GM21515 (cell line): ENCODE measurements around the gene ADD3.

Source experiments
- ATAC-seq: cut with Tn5 transposase; IDR thresholded peaks from one replicate; pipeline ENCODE4 v1.9.1; 2021; ENCODE audit not compliant: unreplicated experiment

The ADD3 gene

DNA sequence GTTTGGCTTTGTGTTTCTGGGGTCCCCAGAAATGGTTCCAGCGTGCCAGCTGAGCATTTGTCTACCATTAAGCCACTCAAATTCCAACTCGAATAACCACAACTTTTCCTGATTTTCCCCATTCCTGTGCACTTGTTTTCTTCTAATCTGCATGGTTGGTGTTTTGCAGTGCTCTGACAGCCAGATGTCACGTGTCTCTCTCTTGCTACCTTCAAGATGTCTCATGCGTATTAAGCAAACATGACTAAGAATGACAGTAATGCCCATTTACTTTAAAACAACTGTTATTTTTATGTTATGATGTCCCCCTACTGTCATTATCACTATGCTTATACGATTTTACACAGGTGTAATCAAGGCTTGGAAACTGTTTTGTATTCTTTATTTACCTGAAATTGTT, 164.4 kb downstream of the ADD3 start:
- no peak for ATAC-seq

DNA sequence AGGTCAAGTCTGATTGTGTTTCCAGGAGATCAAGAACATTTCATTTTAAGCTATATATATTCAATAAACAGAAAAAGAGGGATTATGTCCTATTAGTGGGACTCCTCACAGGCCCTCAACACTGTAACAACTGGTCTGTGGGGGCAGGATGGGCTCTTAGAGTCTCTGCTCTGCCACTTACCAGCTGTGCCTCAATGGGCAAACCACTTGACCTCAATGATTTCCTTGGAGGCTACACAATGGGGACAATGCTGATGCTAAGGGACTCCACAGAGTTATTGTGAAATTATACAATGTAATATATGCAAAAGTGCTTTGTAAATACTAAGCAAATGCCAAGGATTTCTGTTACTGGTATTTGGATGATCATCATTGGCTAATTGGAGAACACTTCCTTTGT, 166.4 kb downstream of the ADD3 start:
- ATAC-seq = no peak

DNA sequence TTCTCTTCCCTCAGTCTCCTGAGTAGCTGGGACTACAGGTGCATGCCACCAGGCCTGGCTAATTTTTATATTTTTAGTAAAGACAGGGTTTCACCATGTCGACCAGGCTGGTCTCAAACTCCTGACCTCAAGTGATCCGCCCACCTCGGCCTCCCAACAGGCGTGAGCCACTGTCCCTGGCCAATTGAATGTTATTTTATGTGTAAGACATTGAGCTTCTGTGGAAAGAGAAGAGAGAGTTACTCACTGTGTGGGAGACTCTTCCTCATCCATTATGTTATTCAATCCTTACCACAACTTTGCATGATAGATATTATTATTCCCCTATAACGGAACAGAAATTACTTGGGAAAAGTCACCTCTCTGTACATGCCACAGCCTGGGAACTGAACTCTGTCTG, 167.0 kb downstream of the ADD3 start:
- no peak for ATAC-seq

DNA sequence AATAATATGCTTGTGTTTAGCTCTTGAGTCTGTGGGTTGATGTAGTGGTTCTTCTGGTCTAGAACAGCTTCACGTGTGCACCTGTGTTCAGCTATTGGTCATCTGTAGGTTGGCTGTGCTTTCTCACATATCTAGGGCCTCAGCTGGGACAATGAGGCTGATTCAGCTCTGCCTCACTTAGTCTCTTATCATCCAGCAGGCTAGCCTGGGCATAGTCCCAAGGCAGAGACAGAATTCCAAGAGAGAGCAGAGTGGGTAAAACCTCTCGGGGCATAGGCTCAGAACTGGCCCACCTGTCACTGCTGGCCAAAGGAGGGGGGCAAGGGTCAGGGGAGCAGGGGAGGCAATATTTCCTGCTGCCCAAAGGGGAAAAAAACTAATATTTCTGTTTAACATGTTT, 167.6 kb downstream of the ADD3 start:
- no peak for ATAC-seq

DNA sequence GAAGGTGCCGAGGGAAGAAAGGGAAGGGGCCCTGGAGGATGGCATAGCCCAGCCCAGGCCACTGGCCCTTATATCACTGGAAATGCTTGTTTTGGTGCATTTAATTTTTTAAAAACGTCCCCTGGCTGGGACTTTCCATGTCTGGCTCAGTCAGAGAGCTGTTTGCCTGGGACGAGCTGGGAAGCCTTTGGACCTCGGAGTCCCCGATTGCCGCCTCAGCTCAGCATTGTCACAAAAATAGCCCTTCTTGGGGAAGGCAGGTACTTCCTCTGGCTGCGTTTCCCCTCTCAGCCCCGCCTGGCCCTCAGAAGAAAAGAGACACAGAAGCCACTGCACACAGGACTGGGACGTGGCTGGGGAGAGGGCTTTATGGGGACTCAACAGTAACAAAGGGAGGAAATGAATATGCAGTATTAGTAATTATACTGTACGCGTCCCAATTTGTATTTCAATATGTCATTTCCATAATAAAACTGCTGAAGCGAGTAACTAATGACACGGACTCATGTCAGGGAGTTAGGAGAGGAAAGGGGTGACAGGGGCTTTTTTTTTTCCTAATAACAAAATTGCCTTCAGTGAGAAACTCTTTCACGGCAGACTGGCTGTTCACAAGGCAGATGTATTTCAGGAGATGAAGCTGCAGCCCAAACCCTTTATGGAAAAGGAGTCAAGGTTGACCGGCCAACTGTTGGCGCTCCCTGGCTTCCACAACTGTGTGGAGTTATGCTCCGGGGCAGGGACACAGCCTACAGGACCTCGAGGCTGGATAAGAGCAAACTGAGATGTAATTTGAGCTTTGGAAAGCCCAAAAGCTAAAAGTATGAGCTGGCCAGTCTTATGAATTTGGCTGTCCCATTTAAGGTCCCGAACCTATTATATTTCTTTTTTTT, 168.6 kb downstream of the ADD3 start:
- ATAC-seq = no peak

DNA sequence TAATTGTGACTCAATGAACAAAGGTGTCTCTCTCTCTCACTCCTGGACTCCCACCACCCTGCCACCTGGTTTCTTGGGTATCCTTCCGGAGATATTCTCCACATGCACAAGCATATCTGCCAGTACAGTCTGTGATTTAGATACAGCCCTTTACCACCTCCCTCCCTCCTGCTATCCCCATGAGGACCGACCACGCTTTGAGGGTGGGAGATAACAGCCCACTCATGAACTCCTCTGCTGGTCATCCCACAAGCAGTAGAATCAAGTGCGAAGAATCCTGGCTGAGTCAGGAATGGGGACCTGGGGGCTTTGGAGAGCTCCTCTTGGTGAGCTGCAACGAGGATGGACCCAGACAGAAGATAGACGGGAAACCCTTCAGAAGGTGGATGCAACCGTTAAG, 171.4 kb downstream of the ADD3 start:
- no peak for ATAC-seq

DNA sequence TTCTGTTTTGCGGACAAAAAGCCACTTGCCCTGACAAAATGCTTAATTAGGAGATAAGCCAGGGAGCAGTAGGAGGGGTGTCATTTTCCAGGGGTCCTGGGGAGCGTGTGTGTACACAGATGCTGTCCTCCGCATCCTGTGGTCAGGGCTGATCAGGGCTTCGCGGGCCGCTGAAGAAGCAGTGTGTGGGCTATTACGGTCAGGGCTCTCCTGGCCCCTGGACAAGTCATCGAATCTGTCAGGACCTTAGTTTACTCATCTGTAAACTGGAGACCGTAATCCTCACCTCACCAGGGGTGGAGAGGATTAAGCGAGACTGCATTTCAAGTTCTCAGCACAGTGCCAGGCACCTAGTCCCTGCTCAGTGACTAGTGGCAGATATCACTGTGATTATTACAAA, 173.7 kb downstream of the ADD3 start:
- ATAC-seq = no peak

DNA sequence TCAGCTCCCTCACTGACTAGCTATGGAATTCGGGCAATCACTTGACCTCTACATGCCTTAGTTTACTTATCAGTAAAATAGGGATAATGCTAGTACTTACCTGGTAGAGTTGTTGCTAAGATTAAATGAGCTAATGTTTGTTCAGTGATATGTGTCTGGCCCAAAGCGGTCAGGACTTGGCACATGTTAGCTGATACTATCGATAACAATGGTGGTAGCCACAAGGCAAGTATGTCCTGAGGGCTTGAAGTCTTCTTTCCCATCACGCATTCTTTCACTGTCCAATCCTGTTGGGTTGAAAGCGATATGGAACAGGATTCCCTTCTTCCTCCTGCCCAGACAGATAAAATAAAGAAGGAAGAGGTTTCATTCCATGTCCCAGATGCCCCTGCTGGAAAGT, 174.1 kb downstream of the ADD3 start:
- ATAC-seq = no peak

DNA sequence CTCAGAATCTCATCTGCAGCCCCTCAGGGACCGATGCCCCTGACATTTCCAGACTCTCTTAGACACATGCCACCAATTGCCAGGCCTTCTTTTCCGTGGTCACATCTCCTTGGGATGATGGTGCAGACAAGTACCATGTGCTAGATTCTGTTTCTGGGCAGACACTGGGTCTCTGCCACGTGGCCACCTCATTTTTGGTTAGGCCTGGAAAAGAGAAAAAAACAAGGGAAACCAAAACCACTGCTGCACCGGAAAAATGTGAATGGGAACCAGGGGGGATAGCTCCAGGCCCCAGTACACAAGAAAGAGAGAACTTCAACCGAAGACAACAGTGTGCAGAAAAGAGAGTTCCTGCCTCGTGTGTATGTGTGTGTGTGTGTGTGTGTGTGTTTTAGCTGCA, 176.6 kb downstream of the ADD3 start:
- no peak for ATAC-seq
